A673 (cell line): ENCODE measurements around the gene RHCG.

ENCODE experiments used
- EZH2 ChIP-seq: fragments of 200-600 bp; sonication (generic); IDR thresholded peaks from 2 replicates; pipeline ENCODE4 v1.6.1; 2017; ENCODE audit warnings: borderline replicate concordance, low read depth, mild to moderate bottlenecking, mixed read lengths, antibody characterized with exemption, low read length; ENCODE audit not compliant: poor library complexity, severe bottlenecking
- TF ChIP-seq, protein P1 (sequence below): fragments of 300-800, 200-600 bp; sonication (generic); conservative IDR thresholded peaks from 2 replicates; pipeline ENCODE4 v1.5.1; 2017; ENCODE audit warnings: low read depth, mild to moderate bottlenecking, antibody characterized with exemption, low read length, moderate library complexity, mixed read lengths

GRCh38 chr15:89542369-89542768, 46.0 kb upstream of the RHCG start:
- TF ChIP-seq, protein P1, sequence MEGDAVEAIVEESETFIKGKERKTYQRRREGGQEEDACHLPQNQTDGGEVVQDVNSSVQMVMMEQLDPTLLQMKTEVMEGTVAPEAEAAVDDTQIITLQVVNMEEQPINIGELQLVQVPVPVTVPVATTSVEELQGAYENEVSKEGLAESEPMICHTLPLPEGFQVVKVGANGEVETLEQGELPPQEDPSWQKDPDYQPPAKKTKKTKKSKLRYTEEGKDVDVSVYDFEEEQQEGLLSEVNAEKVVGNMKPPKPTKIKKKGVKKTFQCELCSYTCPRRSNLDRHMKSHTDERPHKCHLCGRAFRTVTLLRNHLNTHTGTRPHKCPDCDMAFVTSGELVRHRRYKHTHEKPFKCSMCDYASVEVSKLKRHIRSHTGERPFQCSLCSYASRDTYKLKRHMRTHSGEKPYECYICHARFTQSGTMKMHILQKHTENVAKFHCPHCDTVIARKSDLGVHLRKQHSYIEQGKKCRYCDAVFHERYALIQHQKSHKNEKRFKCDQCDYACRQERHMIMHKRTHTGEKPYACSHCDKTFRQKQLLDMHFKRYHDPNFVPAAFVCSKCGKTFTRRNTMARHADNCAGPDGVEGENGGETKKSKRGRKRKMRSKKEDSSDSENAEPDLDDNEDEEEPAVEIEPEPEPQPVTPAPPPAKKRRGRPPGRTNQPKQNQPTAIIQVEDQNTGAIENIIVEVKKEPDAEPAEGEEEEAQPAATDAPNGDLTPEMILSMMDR, result no peak
- no peak for TF ChIP-seq EZH2
